GM12878 (cell line): ENCODE measurements around the gene ADAD1. TPM values are rescaled to one million over a fixed set of nuclear protein-coding genes. Genes with fewer than 3 reads are reported as not detected.

Experiments used
- ATAC-seq: fragments of 200-7000 bp; cut with Tn5 transposase; 3 replicates; pipeline ENCODE4 v1.9.1; 2020; ENCODE audit warnings: mild to moderate bottlenecking, moderate library complexity
- BruUV-seq: library from RNA; stranded (reverse); fragments of 400-500 nt; replicated peaks from 2 replicates; lab custom pipeline; 2021; lab: Mats Ljungman, UMichigan
- CTCF ChIA-PET: fragments of 300-600 bp; sonication (Branson Sonifier 250); formaldehyde crosslinking; extraction: SDS; loops from one replicate; lab custom pipeline; 2021; ENCODE audit warnings: inconsistent platforms; lab: Yijun Ruan, JAX
- POLR2A ChIA-PET: fragments of 350-600 bp; formaldehyde crosslinking; extraction: SDS; loops from one replicate; lab custom pipeline; 2021; ENCODE audit warnings: inconsistent platforms; lab: Charles Lee
- RAD21 ChIA-PET: fragments of 300-600 bp; sonication (Branson Sonifier 250); formaldehyde crosslinking; loops from one replicate; lab custom pipeline; 2023; ENCODE audit warnings: antibody characterized with exemption; ENCODE audit not compliant: unreplicated experiment; lab: Charles Lee
- SMC1A ChIA-PET: fragments of 300-600 bp; sonication (Branson Sonifier 250); formaldehyde crosslinking; loops from one replicate; lab custom pipeline; 2023; ENCODE audit not compliant: unreplicated experiment, uncharacterized antibody; lab: Charles Lee
- DNase-seq: peaks from one replicate; pipeline ENCODE4 v3.0.0-alpha.2; 2011; ENCODE audit warnings: low read depth, low spot score
- FAIRE-seq: peaks from 3 replicates; lab custom pipeline; 2011; peaks lifted over from hg19 to GRCh38; lab: Jason Lieb, UNC
- H2AFZ ChIP-seq: 2 replicates; pipeline ENCODE4 v1.6.0; 2011; ENCODE audit warnings: low read depth, low read length, control low read depth; ENCODE audit not compliant: control insufficient read depth
- H3K27ac ChIP-seq: 2 replicates; pipeline ENCODE4 v1.5.1; 2011; ENCODE audit warnings: control low read depth; ENCODE audit not compliant: control insufficient read depth, insufficient read depth
- H3K27me3 ChIP-seq, 2 experiments: replicated peaks in 1 of 2; 2 replicates each; pipeline versions ENCODE4 v1.6.0 to v1.6.1; 2011; ENCODE audit warnings: low read length in 1 of 2; ENCODE audit not compliant: control insufficient read depth in 2 of 2, insufficient read depth in 2 of 2
- H3K36me3 ChIP-seq, 2 experiments: 2 replicates each; pipeline ENCODE4 v1.5.1; 2011; ENCODE audit warnings: low read length in 1 of 2; ENCODE audit not compliant: control insufficient read depth in 2 of 2, insufficient read depth in 2 of 2
- H3K4me1 ChIP-seq: 2 replicates; pipeline ENCODE4 v1.6.1; 2011; ENCODE audit warnings: mild to moderate bottlenecking, low read length, moderate library complexity, mixed read lengths; ENCODE audit not compliant: control insufficient read depth, insufficient read depth
- H3K4me2 ChIP-seq: 2 replicates; pipeline ENCODE4 v1.6.0; 2011; ENCODE audit warnings: control low read depth; ENCODE audit not compliant: control insufficient read depth, insufficient read depth
- H3K4me3 ChIP-seq: fragments of 200-600 bp; sonication (generic); 2 replicates; pipeline ENCODE4 v1.5.1; 2016
- H3K79me2 ChIP-seq: 2 replicates; pipeline ENCODE4 v1.6.0; 2011; ENCODE audit warnings: low read length; ENCODE audit not compliant: control insufficient read depth, insufficient read depth
- H3K9ac ChIP-seq: 2 replicates; pipeline ENCODE4 v1.8.0; 2011; ENCODE audit warnings: low read length, control low read depth, mixed read lengths; ENCODE audit not compliant: control insufficient read depth, insufficient read depth
- H3K9me3 ChIP-seq: replicated peaks from 3 replicates; pipeline ENCODE4 v1.5.1; 2011; ENCODE audit warnings: mild to moderate bottlenecking, low read length; ENCODE audit not compliant: control insufficient read depth, insufficient read depth
- H4K20me1 ChIP-seq: 2 replicates; pipeline ENCODE4 v1.6.0; 2011; ENCODE audit not compliant: control insufficient read depth, insufficient read depth
- ATF2 ChIP-seq: IDR thresholded peaks from 2 replicates; pipeline ENCODE4 v1.6.1; 2012; ENCODE audit warnings: low read length, inconsistent platforms
- IRF3 ChIP-seq: fragments of 450-650 bp; IDR thresholded peaks from 2 replicates; pipeline ENCODE4 v1.6.1; 2014; ENCODE audit warnings: mild to moderate bottlenecking
- PAX5 ChIP-seq: IDR thresholded peaks from 2 replicates; pipeline ENCODE4 v1.6.1; 2011; ENCODE audit warnings: low read depth, low read length, borderline replicate concordance
- WGBS: methylation state at CpG from one replicate; pipeline ENCODE4 v1.1.6; 2016; ENCODE audit warnings: low lambda C conversion rate; ENCODE audit not compliant: insufficient replicate concordance, insufficient coverage; ENCODE audit errors: missing lambda C conversion rate; 5-methylcytosine and 5-hydroxymethylcytosine counted together
- in situ Hi-C: fragments of 300-500 bp; cut with MboI; formaldehyde crosslinking; loops from 9 replicates; pipeline ENCODE4 v1.14.3; 2018; ENCODE audit warnings: mixed read lengths
- intact Hi-C: fragments of 100-400 bp; cut with micrococcal nuclease; formaldehyde crosslinking; loops from one replicate; pipeline ENCODE4 v1.14.2; 2022; ENCODE audit not compliant: unreplicated experiment
- polyA plus RNA-seq, 11 experiments: library from polyadenylated mRNA; depleted of rRNA in 4 of 11; unstranded in 6 of 11; stranded (reverse) in 5 of 11; fragments of >200 nt; fragmentation: Nextera tagmentation in 4 of 11; fragmentation: Illumina TruSeq in 1 of 11; extraction: Ambion mirVana in 4 of 11; extraction: Trizol in 1 of 11; gene quantifications; 1 replicate in 1 of 11; 2 replicates in 10 of 11; pipeline versions ENCODE4 v1.2.1 to v1.2.3, GENCODE V29; 2011 to 2016; ENCODE audit warnings: inconsistent platforms in 2 of 11, missing spikeins in 2 of 11, low read depth in 1 of 11
- total RNA-seq, 4 experiments: library from RNA; depleted of rRNA in 3 of 4; stranded (reverse); fragments of >200 nt in 3 of 4; fragmentation: Illumina TruSeq in 1 of 4; extraction: Trizol in 1 of 4; gene quantifications; 2 replicates each; pipeline versions ENCODE4 v1.2.1 to v1.2.3, GENCODE V29; 2013 to 2021
- TF ChIP-seq, protein P1 (sequence below): fragments of 450-650 bp; conservative IDR thresholded peaks from 2 replicates; pipeline ENCODE4 v1.6.1; 2017; ENCODE audit warnings: mild to moderate bottlenecking, moderate library complexity
- TF ChIP-seq, protein P2 (sequence below): IDR thresholded peaks from 2 replicates; pipeline ENCODE4 v1.6.1; 2012; ENCODE audit warnings: low read depth, low read length, improper control_type of control experiment

The ADAD1 gene
- total and polyA plus RNA-seq, 10 of the 15 experiments (the other 5 are each of a cell fraction or from before 2014, with no cell fraction given) = not detected

DNA sequence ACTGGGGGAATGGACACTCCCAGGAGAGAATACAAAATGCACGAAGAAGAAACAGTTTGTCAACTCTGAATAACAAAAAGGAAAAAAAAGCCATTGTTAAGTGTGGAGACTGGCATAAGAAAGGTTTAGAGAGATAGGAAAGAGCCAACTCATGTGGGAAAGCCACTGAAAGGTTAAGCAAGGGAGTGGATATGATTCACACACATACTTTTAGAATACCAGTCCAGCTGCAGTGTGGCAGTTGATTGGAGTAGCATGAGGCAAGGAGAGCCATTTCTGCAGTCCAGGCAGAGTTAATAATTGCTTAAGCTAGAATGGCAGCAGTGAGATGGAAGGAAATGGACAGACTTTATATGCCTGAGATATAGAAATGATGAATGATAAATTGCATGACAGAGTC, 36.9 kb upstream of the ADAD1 start:
- ChIA-PET SMC1A (no interaction called here), POLR2A (interaction anchor here (1.0 kb wide), 1 partner anchor 8 kb away, joined by 3 read pairs; no protein-coding TSS in a partner anchor), RAD21 (no interaction called here), CTCF (interaction anchor here (1.0 kb wide), 1 partner anchor 8 kb away, joined by 3 read pairs; no protein-coding TSS in a partner anchor)
- no peaks in the 10 kb centered on the region for H3K9me3 ChIP-seq
- no peak overlapping the region for H3K4me2 ChIP-seq
- H3K79me2 ChIP-seq = no peaks in the 10 kb centered on the region
- no peak for DNase-seq
- H3K4me1 ChIP-seq = no peaks in the 10 kb centered on the region
- H3K27me3 ChIP-seq = no peaks in the 10 kb centered on the region
- WGBS = 62% methylated on average over 1 of the region's 1 CpG
- BruUV-seq = no TSS peak
- TF ChIP-seq IRF3 (no peak), ATF2 (no peak), PAX5 (no peak)
- TF ChIP-seq, protein P1, sequence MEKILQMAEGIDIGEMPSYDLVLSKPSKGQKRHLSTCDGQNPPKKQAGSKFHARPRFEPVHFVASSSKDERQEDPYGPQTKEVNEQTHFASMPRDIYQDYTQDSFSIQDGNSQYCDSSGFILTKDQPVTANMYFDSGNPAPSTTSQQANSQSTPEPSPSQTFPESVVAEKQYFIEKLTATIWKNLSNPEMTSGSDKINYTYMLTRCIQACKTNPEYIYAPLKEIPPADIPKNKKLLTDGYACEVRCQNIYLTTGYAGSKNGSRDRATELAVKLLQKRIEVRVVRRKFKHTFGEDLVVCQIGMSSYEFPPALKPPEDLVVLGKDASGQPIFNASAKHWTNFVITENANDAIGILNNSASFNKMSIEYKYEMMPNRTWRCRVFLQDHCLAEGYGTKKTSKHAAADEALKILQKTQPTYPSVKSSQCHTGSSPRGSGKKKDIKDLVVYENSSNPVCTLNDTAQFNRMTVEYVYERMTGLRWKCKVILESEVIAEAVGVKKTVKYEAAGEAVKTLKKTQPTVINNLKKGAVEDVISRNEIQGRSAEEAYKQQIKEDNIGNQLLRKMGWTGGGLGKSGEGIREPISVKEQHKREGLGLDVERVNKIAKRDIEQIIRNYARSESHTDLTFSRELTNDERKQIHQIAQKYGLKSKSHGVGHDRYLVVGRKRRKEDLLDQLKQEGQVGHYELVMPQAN = no peak
- TF ChIP-seq, protein P2, sequence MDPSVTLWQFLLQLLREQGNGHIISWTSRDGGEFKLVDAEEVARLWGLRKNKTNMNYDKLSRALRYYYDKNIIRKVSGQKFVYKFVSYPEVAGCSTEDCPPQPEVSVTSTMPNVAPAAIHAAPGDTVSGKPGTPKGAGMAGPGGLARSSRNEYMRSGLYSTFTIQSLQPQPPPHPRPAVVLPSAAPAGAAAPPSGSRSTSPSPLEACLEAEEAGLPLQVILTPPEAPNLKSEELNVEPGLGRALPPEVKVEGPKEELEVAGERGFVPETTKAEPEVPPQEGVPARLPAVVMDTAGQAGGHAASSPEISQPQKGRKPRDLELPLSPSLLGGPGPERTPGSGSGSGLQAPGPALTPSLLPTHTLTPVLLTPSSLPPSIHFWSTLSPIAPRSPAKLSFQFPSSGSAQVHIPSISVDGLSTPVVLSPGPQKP = no peak
- in situ Hi-C loops (no loop called here), intact Hi-C loops (no loop called here)
- no peak overlapping the region for H3K27ac ChIP-seq
- no peaks in the 10 kb centered on the region for H4K20me1 ChIP-seq
- H3K4me3 ChIP-seq = no peak overlapping the region
- no peak overlapping the region for H3K9ac ChIP-seq
- H2AFZ ChIP-seq = no peak overlapping the region
- H3K36me3 ChIP-seq = 0 out of 4 replicates have a peak, but pooled peaks cover 0 to 5% of the 10 kb centered on the region in 2 experiments
- ATAC-seq = no peak
- FAIRE-seq = no peak
